Fibroblast of villous mesenchyme (primary cell): ENCODE measurements around the gene CDH5. TPM values are rescaled to one million over a fixed set of nuclear protein-coding genes. Genes with fewer than 3 reads are reported as not detected.

Experiments used
- DNase-seq: peaks from one replicate; pipeline ENCODE4 v3.0.0-alpha.2; 2010; ENCODE audit warnings: low read depth
- H3K4me3 ChIP-seq: 2 replicates; pipeline ENCODE4 v1.5.1; 2011; ENCODE audit warnings: low read depth, mild to moderate bottlenecking, low read length
- total RNA-seq: library from RNA; depleted of rRNA; stranded (reverse); fragments of >200 nt; gene quantifications from 2 replicates; pipeline ENCODE4 v1.2.3, GENCODE V29; 2012
- TF ChIP-seq, protein P1 (sequence below): IDR thresholded peaks from 2 replicates; pipeline ENCODE4 v1.5.1; 2012; ENCODE audit warnings: low read depth, mild to moderate bottlenecking, low read length; ENCODE audit not compliant: insufficient read depth

The CDH5 gene
- total RNA-seq, 1 donor, result not detected

DNA sequence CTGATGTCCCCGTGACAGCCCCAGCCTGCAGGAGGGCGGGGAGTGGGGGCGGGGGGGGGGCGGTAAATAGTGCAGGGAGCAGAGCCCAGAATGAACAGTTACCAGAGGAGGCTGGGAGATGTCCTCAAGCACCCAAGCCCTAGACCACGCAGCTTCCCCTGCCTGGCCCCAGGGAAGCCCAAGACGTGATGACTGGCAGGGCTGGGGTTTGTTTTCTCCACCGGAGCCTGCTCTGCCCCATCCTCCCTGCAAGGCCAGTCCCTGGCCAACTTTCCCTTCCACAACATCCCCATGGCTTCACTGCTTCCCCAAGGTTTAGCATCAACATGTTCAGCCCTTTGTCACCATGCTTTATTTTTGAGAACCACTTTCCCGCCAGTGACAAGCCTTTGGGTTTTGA lies 59.2 kb downstream of the CDH5 start:
- no peak for DNase-seq
- TF ChIP-seq, protein P1, sequence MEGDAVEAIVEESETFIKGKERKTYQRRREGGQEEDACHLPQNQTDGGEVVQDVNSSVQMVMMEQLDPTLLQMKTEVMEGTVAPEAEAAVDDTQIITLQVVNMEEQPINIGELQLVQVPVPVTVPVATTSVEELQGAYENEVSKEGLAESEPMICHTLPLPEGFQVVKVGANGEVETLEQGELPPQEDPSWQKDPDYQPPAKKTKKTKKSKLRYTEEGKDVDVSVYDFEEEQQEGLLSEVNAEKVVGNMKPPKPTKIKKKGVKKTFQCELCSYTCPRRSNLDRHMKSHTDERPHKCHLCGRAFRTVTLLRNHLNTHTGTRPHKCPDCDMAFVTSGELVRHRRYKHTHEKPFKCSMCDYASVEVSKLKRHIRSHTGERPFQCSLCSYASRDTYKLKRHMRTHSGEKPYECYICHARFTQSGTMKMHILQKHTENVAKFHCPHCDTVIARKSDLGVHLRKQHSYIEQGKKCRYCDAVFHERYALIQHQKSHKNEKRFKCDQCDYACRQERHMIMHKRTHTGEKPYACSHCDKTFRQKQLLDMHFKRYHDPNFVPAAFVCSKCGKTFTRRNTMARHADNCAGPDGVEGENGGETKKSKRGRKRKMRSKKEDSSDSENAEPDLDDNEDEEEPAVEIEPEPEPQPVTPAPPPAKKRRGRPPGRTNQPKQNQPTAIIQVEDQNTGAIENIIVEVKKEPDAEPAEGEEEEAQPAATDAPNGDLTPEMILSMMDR, result no peak

DNA sequence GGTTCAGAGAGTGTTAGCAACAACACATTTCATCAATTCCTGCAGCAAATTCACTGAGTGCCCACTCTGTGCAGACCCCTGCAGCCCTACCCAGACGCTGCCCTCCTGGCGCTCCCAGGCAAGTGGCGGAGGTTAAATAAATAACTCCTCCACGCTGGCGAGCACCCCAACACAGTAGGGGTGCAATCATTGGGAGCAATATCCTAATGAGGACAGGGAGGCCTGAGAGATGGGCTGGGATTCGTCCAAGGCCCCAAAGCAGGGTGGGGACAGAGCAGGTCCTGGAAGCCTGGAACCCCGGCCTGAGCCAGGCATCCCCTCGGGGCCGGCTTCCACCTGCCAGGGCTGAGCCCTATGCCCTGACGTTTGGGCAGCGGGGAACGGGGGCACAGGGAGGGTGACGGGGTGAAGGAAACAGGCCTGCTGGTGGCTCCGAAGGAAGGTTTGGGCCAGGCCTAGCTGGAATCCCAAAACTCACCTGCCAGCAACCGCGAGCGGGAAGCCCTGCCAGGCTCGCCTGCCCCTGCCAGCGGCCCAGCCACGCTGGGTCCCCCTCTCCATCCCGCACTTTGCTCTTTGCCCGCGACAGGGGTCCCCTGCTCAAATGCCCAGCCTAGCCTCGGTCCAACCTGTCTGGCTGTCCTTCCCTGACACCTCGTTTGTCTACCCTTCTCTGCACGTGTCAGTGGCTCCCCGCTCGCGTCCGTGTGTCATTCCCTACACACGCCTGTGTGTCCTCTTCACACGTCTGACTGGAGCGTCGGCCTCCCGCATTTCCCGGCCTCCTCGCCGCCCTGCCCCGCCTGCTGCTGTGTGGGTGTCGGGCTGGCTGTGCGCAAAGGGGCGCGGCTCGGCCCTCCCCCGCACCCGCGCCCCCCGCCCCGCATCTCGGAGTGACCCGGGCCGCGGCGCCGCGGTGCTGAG lies 59.9 kb downstream of the CDH5 start:
- no peak for DNase-seq
- peak overlapping the region; percentile 43 for H3K4me3 ChIP-seq
- TF ChIP-seq, protein P1, result no peak

More for the DNA sequence above, 59.2 kb downstream of the CDH5 start:
- H3K4me3 ChIP-seq, result no peak overlapping the region

DNA sequence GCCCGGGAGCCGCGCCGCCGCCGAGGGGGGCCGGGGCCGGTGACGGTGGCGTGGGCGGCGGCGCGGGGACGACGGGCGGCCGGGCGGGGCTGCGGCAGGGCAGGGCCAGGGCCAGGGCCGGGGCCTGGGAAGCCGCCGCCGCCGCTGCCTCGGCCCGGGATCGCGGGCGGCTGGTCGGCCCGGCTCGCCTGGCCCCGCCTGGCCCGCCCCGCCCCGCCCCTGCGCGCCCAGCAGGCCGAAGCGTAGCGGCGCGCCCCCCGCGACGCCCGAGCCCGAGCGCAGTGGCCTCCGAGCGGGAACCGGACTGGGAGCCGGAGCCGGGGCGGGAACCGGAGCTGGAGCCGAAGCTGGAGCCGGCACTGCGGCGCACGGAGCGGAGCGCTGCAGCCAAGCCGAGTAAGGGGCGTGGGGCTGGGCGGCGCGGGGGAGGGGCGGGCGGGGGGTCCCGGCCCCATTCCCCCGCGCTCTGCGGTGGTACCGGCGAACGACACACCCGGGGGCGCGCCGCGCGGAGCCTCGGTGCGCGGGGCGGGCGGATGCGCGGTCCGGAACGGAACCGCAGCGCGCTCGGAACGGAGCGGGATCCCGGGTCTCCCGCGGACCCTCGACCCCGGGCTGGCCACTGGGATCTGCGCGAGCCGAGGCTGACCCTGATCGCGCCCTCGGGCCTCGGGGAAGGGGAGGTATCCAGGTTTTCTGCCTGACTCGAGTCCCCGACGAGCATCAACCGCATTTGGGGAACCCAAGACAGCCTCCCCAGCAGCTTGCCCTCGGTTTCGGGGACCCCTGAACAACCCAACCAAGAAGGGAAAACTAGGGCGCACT lies 60.8 kb downstream of the CDH5 start, which contains the start of gene BEAN1:
TSS of gene BEAN1 (plus strand) at position 260 of the 825 bp plus-strand sequence. CDS start 10,382 bp downstream, outside the sequence.
- H3K4me3 ChIP-seq, result peak within 1 kb of the TSS; percentile 43
- DNase-seq, result peak; percentile 24
- TF ChIP-seq, protein P1, result no peak

DNA sequence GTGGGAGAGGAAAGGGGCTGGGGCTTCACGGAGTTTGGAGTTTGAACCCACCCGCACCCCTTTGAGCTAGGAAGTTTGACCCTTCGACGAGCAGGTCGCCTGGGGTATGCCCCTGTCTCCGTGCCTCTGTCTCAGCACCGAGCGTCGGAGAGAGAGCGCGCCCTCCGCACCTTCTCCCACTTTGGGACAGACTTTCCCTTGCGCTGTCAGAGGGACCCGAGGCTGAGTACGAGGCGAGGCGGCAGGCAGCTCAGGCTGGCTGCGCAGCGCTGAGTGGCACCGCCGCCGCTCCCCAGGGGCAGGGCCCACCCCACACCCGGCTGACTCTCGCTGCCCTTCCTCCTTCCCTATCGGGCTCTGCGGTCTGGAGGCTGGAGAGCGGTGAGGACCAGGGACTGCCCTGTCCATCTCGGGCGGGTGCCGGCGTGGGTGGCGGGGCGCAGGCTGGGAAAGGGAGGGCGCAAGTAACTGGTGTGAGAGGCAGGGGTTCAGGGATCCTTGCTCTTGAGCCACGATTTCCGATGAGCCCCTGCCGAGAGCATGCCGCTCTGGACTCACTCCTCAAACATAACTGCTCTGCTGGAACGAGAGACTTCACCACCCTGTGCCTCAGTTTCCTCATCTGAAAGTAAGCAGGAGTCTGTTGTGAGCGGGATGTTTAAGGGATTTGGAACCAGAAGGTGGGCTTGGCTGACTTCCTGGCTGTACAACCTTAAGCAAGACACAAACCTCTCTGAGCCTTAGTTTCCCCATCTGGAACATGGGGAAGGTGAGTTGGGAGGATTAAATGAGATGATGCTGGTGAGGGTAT lies 61.6 kb downstream of the CDH5 start:
- H3K4me3 ChIP-seq, result peak overlapping the region; percentile 38
- DNase-seq, result no peak
- TF ChIP-seq, protein P1, result no peak

DNA sequence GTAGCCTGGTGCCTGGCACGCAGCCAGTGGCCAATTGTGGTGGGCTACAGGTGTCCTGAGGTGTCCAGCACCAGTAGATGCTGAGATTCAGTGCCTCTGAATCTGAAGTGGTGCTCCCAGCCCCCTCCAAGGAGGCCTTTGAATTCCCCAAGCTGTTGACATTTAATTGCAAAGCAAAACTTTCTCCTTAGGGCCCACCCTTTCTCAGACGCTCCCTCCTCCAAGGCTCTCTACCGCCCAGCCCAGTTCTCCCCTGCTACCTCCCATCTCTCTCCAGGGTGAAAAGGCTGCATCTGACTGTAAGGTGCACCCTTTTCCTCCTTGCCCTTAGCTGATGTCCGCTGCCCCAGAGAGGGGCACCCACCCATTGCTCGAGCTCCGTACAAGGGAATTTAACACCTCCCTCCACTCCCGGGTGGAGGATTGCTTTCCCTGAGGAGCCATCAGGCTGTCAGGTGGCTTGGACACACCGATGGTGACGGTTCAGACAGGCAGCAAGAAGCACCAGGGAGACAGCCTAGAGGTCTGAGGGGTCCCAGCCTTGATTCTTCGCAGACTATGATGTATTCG lies 62.3 kb downstream of the CDH5 start:
- no peak for DNase-seq
- H3K4me3 ChIP-seq, result no peak overlapping the region
- TF ChIP-seq, protein P1, result no peak

DNA sequence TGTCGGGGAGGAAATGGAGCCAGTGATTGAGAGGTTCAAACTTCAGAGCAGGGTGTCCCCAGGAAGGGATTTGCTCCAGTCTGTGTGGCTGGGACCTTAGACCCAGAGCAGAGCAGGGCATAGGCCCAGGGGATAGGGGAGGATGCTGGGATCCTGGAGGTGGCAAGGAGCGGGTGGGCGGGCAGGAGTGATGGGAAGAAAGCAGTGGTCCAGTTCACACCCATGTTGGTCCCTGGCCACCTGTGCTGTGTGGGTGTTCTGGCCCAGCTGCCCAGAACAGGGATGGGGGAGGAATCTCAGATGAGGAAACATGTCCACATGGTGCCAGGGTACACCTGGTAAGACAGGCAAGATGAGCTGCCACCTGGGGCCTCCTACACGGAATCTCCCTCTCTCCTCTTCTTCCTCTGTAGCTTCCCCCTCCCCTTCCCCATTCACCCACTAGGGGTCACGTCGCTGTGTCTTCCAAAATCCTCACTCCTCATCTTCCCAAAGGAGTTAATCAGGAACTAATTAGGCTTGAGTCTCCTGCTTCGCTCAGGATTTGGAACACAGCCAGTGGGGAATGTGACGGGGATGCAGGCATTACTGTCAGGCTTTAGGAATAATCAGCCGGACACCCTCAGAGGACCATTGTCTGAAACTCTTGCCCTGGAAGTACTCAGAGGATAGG lies 62.9 kb downstream of the CDH5 start:
- TF ChIP-seq, protein P1, result no peak
- no peak overlapping the region for H3K4me3 ChIP-seq
- no peak for DNase-seq
